Natural killer cell (primary cell): ENCODE measurements around the gene GCSAM. TPM values are rescaled to one million over a fixed set of nuclear protein-coding genes. Genes with fewer than 3 reads are reported as not detected.

Experiments
- ATAC-seq, 3 donors: fragments of 150-1000 bp in 2 of 3; fragments of 200-7000 bp in 1 of 3; cut with Tn5 transposase; 1 replicate in 1 of 3; 2 replicates in 2 of 3; pipeline ENCODE4 v1.10.0; 2021; ENCODE audit warnings: mild to moderate bottlenecking in 2 of 3, moderate library complexity in 2 of 3
- DNase-seq, 2 donors: peaks; one replicate each; pipeline versions ENCODE4 v3.0.0 to v3.0.0-alpha.2; 2013 to 2021; ENCODE audit warnings: mixed read lengths in 1 of 2
- H3K27ac ChIP-seq: one replicate; pipeline ENCODE4 v1.5.1; 2013; ENCODE audit warnings: mild to moderate bottlenecking, low read length
- H3K27me3 ChIP-seq: one replicate; pipeline ENCODE4 v1.6.1; 2013; ENCODE audit warnings: low read length; ENCODE audit not compliant: control insufficient read depth, insufficient read depth
- H3K36me3 ChIP-seq: one replicate; pipeline ENCODE4 v1.6.1; 2013; ENCODE audit warnings: low read length; ENCODE audit not compliant: control insufficient read depth, insufficient read depth
- H3K4me1 ChIP-seq: one replicate; pipeline ENCODE4 v1.6.1; 2013; ENCODE audit warnings: low read length; ENCODE audit not compliant: control insufficient read depth, insufficient read depth
- H3K4me3 ChIP-seq: one replicate; pipeline ENCODE4 v1.5.1; 2013; ENCODE audit warnings: low read length
- H3K9me3 ChIP-seq: one replicate; pipeline ENCODE4 v1.6.1; 2013; ENCODE audit warnings: low read length; ENCODE audit not compliant: control insufficient read depth, insufficient read depth
- H3K27ac Mint-ChIP-seq, 2 donors: one replicate each; pipeline ENCODE4 v1.8.0; 2022; ENCODE audit warnings: mild to moderate bottlenecking in 2 of 2, mixed read lengths in 2 of 2, moderate library complexity in 1 of 2
- H3K27me3 Mint-ChIP-seq, 2 donors: one replicate each; pipeline ENCODE4 v1.8.0; 2022; ENCODE audit warnings: low read depth in 2 of 2, mixed read lengths in 2 of 2
- H3K36me3 Mint-ChIP-seq: one replicate; pipeline ENCODE4 v1.8.0; 2022; ENCODE audit warnings: mixed read lengths
- H3K4me1 Mint-ChIP-seq, 2 donors: one replicate each; pipeline ENCODE4 v1.8.0; 2022; ENCODE audit warnings: mixed read lengths in 2 of 2
- H3K4me3 Mint-ChIP-seq: one replicate; pipeline ENCODE4 v1.8.0; 2022; ENCODE audit warnings: mild to moderate bottlenecking, moderate library complexity, mixed read lengths
- H3K9me3 Mint-ChIP-seq, 2 donors: one replicate each; pipeline ENCODE4 v1.8.0; 2022; ENCODE audit warnings: mixed read lengths in 2 of 2
- CTCF ChIP-seq: fragments of 200-600 bp; IDR thresholded peaks from one replicate; pipeline ENCODE4 v1.8.0; 2022; ENCODE audit warnings: antibody characterized with exemption
- WGBS: methylation state at CpG from one replicate; pipeline ENCODE4 v1.1.7; 2013; ENCODE audit warnings: missing lambda C conversion rate; ENCODE audit not compliant: insufficient coverage; 5-methylcytosine and 5-hydroxymethylcytosine counted together
- intact Hi-C: fragments of 100-400 bp; cut with micrococcal nuclease; formaldehyde crosslinking; loops from one replicate; pipeline ENCODE4 v1.14.2; 2022
- total RNA-seq, 4 donors: library from RNA; stranded (reverse); fragments of 120-200 nt in 1 of 4; gene quantifications; one replicate each; pipeline versions ENCODE4 v1.2.3 to v1.2.4, GENCODE V29; 2013 to 2022

The GCSAM gene
- total RNA-seq, 3 donors from 2014 or later (not counting 1 experiment from before 2014, with no cell fraction given): 0.59 to 3.0 (median 1.1) TPM

GRCh38 chr3:112090887-112091586 lies 42.0 kb downstream of the GCSAM start:
- Histone ChIP-seq H3K27ac (no peak overlapping the region), H3K36me3 (no peaks in the 10 kb centered on the region), H3K9me3 (no peaks in the 10 kb centered on the region), H3K4me3 (no peak overlapping the region), H3K4me1 (peaks cover 11% of the 10 kb centered on the region), H3K27me3 (peaks cover 3% of the 10 kb centered on the region)
- Mint-ChIP-seq H3K9me3 (no peaks in the 10 kb centered on the region), H3K36me3 (no peaks in the 10 kb centered on the region), H3K27ac (no peak overlapping the region), H3K4me3 (no peak overlapping the region), H3K4me1 (peaks cover 18 to 26% of the 10 kb centered on the region in 2 donors), H3K27me3 (peaks cover 16 to 22% of the 10 kb centered on the region in 2 donors)
- ATAC-seq: no peak
- intact Hi-C loops: no loop called here
- DNase-seq: no peak
- 75% methylated on average over 4 of the region's 6 CpGs for WGBS
- TF ChIP-seq CTCF: no peak

- H3K4me3 Mint-ChIP-seq: no peak overlapping the region
These were observed 42.8 kb downstream of the GCSAM start for GRCh38 chr3:112089956-112090886.

DNA sequence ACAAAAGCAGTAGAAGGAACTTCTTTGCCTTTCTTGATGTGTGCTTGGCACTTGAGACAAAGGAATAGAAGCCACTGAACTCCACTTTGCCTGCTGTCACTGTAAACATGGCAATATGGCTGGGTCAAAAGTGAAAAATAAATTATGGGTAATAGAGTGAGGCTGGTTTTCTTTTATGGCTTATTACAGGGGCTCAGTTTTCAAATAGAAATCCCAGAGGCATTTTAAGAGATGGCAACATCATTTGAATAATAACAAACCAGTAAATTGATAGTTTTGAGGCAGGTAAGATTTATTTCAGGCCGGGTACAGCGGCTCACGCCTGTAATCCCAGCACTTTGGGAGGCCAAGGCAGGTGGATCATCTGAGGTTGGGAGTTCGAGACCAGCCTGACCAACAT lies 44.1 kb downstream of the GCSAM start:
- H3K9me3 Mint-ChIP-seq: no peaks in the 10 kb centered on the region
- no CpG with 5 or more reads among the region's 4 CpGs for WGBS
- H3K27me3 Mint-ChIP-seq: peaks cover 18 to 28% of the 10 kb centered on the region in 2 donors
- H3K36me3 ChIP-seq: no peaks in the 10 kb centered on the region
- no peak overlapping the region for H3K27ac Mint-ChIP-seq
- no peaks in the 10 kb centered on the region for H3K9me3 ChIP-seq
- no peak for ATAC-seq
- no peak overlapping the region for H3K27ac ChIP-seq
- peaks cover 15% of the 10 kb centered on the region for H3K4me1 ChIP-seq
- intact Hi-C loops: no loop called here
- no peak overlapping the region for H3K4me3 Mint-ChIP-seq
- H3K4me1 Mint-ChIP-seq: peaks cover 18 to 30% of the 10 kb centered on the region in 2 donors
- no peak for DNase-seq
- peaks cover 3% of the 10 kb centered on the region for H3K27me3 ChIP-seq
- no peaks in the 10 kb centered on the region for H3K36me3 Mint-ChIP-seq
- no peak overlapping the region for H3K4me3 ChIP-seq
- no peak for TF ChIP-seq CTCF

More at GRCh38 chr3:112089956-112090886, 42.8 kb downstream of the GCSAM start:
- H3K27me3 Mint-ChIP-seq: peaks cover 16 to 22% of the 10 kb centered on the region in 2 donors
- ATAC-seq (no peak), DNase-seq (no peak)
- TF ChIP-seq CTCF: no peak
- Histone ChIP-seq H3K9me3 (no peaks in the 10 kb centered on the region), H3K27ac (no peak overlapping the region), H3K4me3 (no peak overlapping the region), H3K4me1 (peaks cover 15% of the 10 kb centered on the region), H3K36me3 (no peaks in the 10 kb centered on the region), H3K27me3 (peaks cover 3% of the 10 kb centered on the region)
- H3K4me1 Mint-ChIP-seq: peaks cover 18 to 30% of the 10 kb centered on the region in 2 donors
- H3K9me3 Mint-ChIP-seq: no peaks in the 10 kb centered on the region
- 69% methylated on average over 8 of the region's 9 CpGs for WGBS
- no peak overlapping the region for H3K27ac Mint-ChIP-seq
- intact Hi-C loops: no loop called here
- no peaks in the 10 kb centered on the region for H3K36me3 Mint-ChIP-seq
